Mucosa of stomach (tissue), 1 donor: Measurements from ENCODE around the gene TGIF2LX.
"Not testable (repeated sequence)": the region's sequence is repeated elsewhere in the genome, so short reads cannot be mapped to it uniquely, and the experiment has no call there.

ENCODE experiments used
- H3K27me3 ChIP-seq: one replicate; pipeline ENCODE4 v1.7.0; 2013; ENCODE audit warnings: mild to moderate bottlenecking, low read length; ENCODE audit not compliant: control insufficient read depth, insufficient read depth
- H3K36me3 ChIP-seq: one replicate; pipeline ENCODE4 v1.7.0; 2013; ENCODE audit warnings: low read length; ENCODE audit not compliant: control insufficient read depth, insufficient read depth
- H3K4me1 ChIP-seq: one replicate; pipeline ENCODE4 v1.7.0; 2013; ENCODE audit warnings: mild to moderate bottlenecking, low read length; ENCODE audit not compliant: control insufficient read depth, insufficient read depth
- H3K4me3 ChIP-seq: one replicate; pipeline ENCODE4 v1.7.0; 2013; ENCODE audit warnings: low read length
- H3K9ac ChIP-seq: one replicate; pipeline ENCODE4 v1.7.0; 2013; ENCODE audit warnings: mild to moderate bottlenecking, low read length, moderate library complexity
- H3K9me3 ChIP-seq: one replicate; pipeline ENCODE4 v1.7.0; 2013; ENCODE audit warnings: mild to moderate bottlenecking, low read length, moderate library complexity; ENCODE audit not compliant: control insufficient read depth
- donor health status: Pancreatic carcinoma.

TGIF2LX gene

DNA sequence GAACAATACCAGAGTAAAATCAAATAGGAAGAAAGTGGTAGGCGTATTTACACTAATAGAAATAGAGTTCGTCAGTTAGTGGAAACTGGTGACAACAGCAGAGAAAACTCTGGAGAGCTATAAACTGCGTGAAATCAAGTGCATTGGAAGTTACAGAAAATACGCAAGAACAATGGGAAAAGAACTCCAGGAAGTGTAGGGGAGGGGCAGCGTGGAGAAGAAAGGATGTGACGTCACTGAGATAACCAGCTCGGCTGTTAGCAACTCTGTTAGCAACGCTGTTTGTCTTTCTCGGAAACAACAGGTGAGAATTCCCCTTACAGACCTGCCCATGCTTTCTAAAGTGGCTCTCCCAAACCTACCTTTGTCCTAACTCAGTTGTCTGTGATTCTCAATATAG lies at the start of gene TGIF2LX:
TGIF2LX (plus strand) TSS at position 244 of the 400 bp plus-strand sequence. CDS start 178 bp downstream, outside the sequence.
- H3K9me3 ChIP-seq, H3K4me3 ChIP-seq, H3K9ac ChIP-seq: not testable (repeated sequence)

DNA sequence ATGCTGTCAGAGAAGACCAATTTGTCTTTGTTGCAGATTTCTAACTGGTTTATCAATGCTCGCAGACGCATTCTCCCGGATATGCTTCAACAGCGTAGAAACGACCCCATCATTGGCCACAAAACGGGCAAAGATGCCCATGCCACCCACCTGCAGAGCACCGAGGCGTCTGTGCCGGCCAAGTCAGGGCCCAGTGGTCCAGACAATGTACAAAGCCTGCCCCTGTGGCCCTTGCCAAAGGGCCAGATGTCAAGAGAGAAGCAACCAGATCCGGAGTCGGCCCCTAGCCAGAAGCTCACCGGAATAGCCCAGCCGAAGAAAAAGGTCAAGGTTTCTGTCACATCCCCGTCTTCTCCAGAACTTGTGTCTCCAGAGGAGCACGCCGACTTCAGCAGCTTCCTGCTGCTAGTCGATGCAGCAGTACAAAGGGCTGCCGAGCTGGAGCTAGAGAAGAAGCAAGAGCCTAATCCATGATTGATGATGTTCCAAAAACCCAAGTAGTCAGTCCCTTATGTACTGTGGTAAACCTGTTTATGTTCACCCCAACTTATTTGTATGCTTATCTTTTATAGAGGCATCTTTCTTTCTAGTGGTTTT lies 728 bp downstream of the TGIF2LX start:
- not testable (repeated sequence) for H3K9ac ChIP-seq, H3K4me3 ChIP-seq, H3K27me3 ChIP-seq, H3K36me3 ChIP-seq, H3K4me1 ChIP-seq, H3K9me3 ChIP-seq

More for the DNA sequence above, at the start of gene TGIF2LX:
- not testable (repeated sequence) for H3K4me1 ChIP-seq, H3K27me3 ChIP-seq, H3K36me3 ChIP-seq

DNA sequence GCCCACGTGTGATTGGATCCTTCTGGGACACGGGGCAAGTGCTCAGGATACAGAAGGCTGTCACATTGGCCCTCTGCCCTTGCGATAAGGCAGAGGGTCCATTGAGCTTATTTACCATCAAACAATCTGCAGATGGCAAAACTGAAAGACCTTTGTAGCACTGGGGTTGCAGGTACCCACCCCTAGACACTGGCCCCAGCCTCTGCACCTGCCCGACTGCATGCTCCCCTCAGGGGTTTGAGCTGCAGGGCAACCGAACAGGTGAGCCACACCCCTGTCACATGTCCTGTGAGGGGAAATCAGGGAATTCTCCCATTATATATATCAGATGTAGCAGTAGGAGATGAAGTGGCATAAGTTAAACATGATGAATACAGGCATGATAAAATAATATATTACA lies 21.4 kb downstream of the TGIF2LX start:
- not testable (repeated sequence) for H3K9ac ChIP-seq, H3K27me3 ChIP-seq, H3K4me3 ChIP-seq, H3K36me3 ChIP-seq, H3K4me1 ChIP-seq, H3K9me3 ChIP-seq

DNA sequence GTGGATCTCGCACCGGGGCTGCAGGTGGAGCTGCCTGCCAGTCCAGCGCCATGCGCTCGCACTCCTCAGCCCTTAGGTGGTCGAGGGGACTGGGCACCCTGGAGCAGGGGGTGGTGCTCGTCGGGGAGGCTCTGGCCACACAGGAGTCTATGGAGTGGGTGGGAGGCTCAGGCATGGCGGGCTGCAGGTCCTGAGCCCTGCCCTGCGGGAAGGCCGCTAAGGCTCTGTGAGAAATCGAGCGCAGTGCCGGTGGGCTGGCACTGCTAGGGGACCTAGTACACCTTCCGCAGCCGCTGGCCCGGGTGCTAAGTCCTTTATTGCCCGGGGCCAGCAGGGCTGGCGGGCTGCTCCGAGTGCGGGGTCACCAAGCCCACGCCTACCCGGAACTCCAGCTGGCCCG lies 43.9 kb downstream of the TGIF2LX start:
- not testable (repeated sequence) for H3K4me1 ChIP-seq, H3K4me3 ChIP-seq, H3K36me3 ChIP-seq, H3K9me3 ChIP-seq, H3K27me3 ChIP-seq, H3K9ac ChIP-seq
